Prostate gland (tissue), 2 donors: ENCODE data around the gene SGCE.

ENCODE experiments used
- CTCF ChIP-seq, 4 experiments: fragments of 200-600 bp in 2 of 4; fragments of 450-650 bp in 2 of 4; sonication (generic) in 2 of 4; IDR thresholded peaks; 1 replicate in 3 of 4; 2 replicates in 1 of 4; pipeline ENCODE4 v1.5.1; 2016 to 2019; ENCODE audit warnings: antibody characterized with exemption in 4 of 4, mild to moderate bottlenecking in 2 of 4, moderate library complexity in 2 of 4
- POLR2A ChIP-seq: fragments of 450-650 bp; IDR thresholded peaks from one replicate; pipeline ENCODE4 v1.6.1; 2016; ENCODE audit warnings: antibody characterized with exemption, mild to moderate bottlenecking
- POLR2AphosphoS5 ChIP-seq: sonication (generic); formaldehyde crosslinking; IDR thresholded peaks from one replicate; pipeline ENCODE4 v1.6.1; 2017; ENCODE audit warnings: antibody characterized with exemption

GRCh38 chr7:94649450-94649849 is 6.5 kb downstream of the SGCE start:
- no peak for TF ChIP-seq POLR2A
- no peak for TF ChIP-seq CTCF (IDR thresholded peaks at IDR 0.05)
- no peak for TF ChIP-seq POLR2AphosphoS5
